HEK293 (cell line): ENCODE measurements around the gene FBXW11.

Experiments
- CTCF ChIA-PET: fragments of 350-600 bp; formaldehyde crosslinking; extraction: SDS; loops from one replicate; lab custom pipeline; 2021; ENCODE audit warnings: antibody characterized with exemption; lab: Yijun Ruan, JAX
- POLR2A ChIA-PET: fragments of 300-600 bp; formaldehyde crosslinking; extraction: SDS; loops from one replicate; lab custom pipeline; 2020; ENCODE audit warnings: antibody characterized with exemption, inconsistent platforms; lab: Yijun Ruan, JAX
- H3K27ac ChIP-seq: fragments of 200-500 bp; sonication (Bioruptor generic); 2 replicates; pipeline ENCODE4 v1.5.1; 2014; ENCODE audit warnings: low read depth, low read length, control low read depth, inconsistent platforms; ENCODE audit errors: extremely low read depth
- H3K36me3 ChIP-seq, 2 experiments: fragments of 200-500 bp in 1 of 2; sonication (Bioruptor generic) in 1 of 2; 1 replicate in 1 of 2; 2 replicates in 1 of 2; pipeline ENCODE4 v1.5.1; 2014 to 2017; ENCODE audit warnings: inconsistent platforms in 2 of 2, low read length in 2 of 2; ENCODE audit not compliant: control insufficient read depth in 2 of 2, insufficient read depth in 1 of 2
- H3K4me1 ChIP-seq: fragments of 200-500 bp; sonication (Bioruptor generic); 2 replicates; pipeline ENCODE4 v1.5.1; 2014; ENCODE audit warnings: mild to moderate bottlenecking, low read length, inconsistent platforms; ENCODE audit not compliant: control insufficient read depth, insufficient read depth
- H3K4me3 ChIP-seq: 2 replicates; pipeline ENCODE4 v1.5.1; 2011; ENCODE audit warnings: low read depth, mild to moderate bottlenecking, control low read depth, low read length, moderate library complexity
- H3K9me3 ChIP-seq: fragments of 200-500 bp; sonication (Bioruptor generic); 2 replicates; pipeline ENCODE4 v1.5.1; 2014; ENCODE audit warnings: low read depth, low read length, inconsistent platforms; ENCODE audit not compliant: control insufficient read depth, insufficient read depth
- EGR2 ChIP-seq: fragments of 450-650 bp; formaldehyde crosslinking; IDR thresholded peaks from 2 replicates; pipeline ENCODE4 v1.5.1; 2016; ENCODE audit warnings: low read depth, missing biosample characterization, missing genetic modification characterization
- HOXA7 ChIP-seq: sonication (generic); formaldehyde crosslinking; IDR thresholded peaks from 2 replicates; pipeline ENCODE4 v1.8.1; 2022; ENCODE audit warnings: missing genetic modification reagents, borderline replicate concordance
- INSM2 ChIP-seq: fragments of 450-650 bp; formaldehyde crosslinking; IDR thresholded peaks from 2 replicates; pipeline ENCODE4 v1.5.1; 2016; ENCODE audit warnings: missing biosample characterization, missing genetic modification characterization
- MEIS1 ChIP-seq: sonication (generic); formaldehyde crosslinking; IDR thresholded peaks from 2 replicates; pipeline ENCODE4 v1.8.1; 2022; ENCODE audit warnings: missing genetic modification reagents, mild to moderate bottlenecking, borderline replicate concordance
- SP7 ChIP-seq: fragments of 450-650 bp; formaldehyde crosslinking; IDR thresholded peaks from 2 replicates; pipeline ENCODE4 v1.5.1; 2016; ENCODE audit warnings: missing biosample characterization, missing genetic modification characterization
- TCF7L2 ChIP-seq: IDR thresholded peaks from 2 replicates; pipeline ENCODE4 v1.6.1; 2011; ENCODE audit warnings: low read depth, mild to moderate bottlenecking, inconsistent platforms, low read length, moderate library complexity, borderline replicate concordance
- TRIM28 ChIP-seq: IDR thresholded peaks from 2 replicates; pipeline ENCODE4 v1.6.1; 2011; ENCODE audit warnings: low read length, control low read depth, borderline replicate concordance
- ZBTB44 ChIP-seq: fragments of 450-650 bp; IDR thresholded peaks from 2 replicates; pipeline ENCODE4 v1.5.1; 2018; ENCODE audit warnings: missing biosample characterization, mild to moderate bottlenecking, missing genetic modification characterization
- ZFHX2 ChIP-seq: fragments of 450-650 bp; formaldehyde crosslinking; conservative IDR thresholded peaks from 2 replicates; pipeline ENCODE4 v1.5.1; 2016; ENCODE audit warnings: missing biosample characterization, missing genetic modification characterization
- ZNF24 ChIP-seq: fragments of 450-650 bp; formaldehyde crosslinking; IDR thresholded peaks from 2 replicates; pipeline ENCODE4 v1.5.1; 2016; ENCODE audit warnings: missing biosample characterization, missing genetic modification characterization
- ZNF248 ChIP-seq: fragments of 450-650 bp; formaldehyde crosslinking; IDR thresholded peaks from 2 replicates; pipeline ENCODE4 v1.5.1; 2017; ENCODE audit warnings: missing biosample characterization, missing genetic modification characterization
- ZNF26 ChIP-seq: fragments of 450-650 bp; formaldehyde crosslinking; IDR thresholded peaks from 2 replicates; pipeline ENCODE4 v1.5.1; 2016; ENCODE audit warnings: missing biosample characterization, missing genetic modification characterization
- ZNF341 ChIP-seq: fragments of 450-650 bp; formaldehyde crosslinking; IDR thresholded peaks from 2 replicates; pipeline ENCODE4; 2016; ENCODE audit warnings: low read depth, missing biosample characterization, missing genetic modification characterization
- ZNF394 ChIP-seq: fragments of 450-650 bp; formaldehyde crosslinking; IDR thresholded peaks from 2 replicates; pipeline ENCODE4 v1.5.1; 2016; ENCODE audit warnings: missing biosample characterization, missing genetic modification characterization, mild to moderate bottlenecking, moderate library complexity, borderline replicate concordance
- ZNF449 ChIP-seq: fragments of 450-650 bp; formaldehyde crosslinking; IDR thresholded peaks from 2 replicates; pipeline ENCODE4 v1.5.1; 2017; ENCODE audit warnings: missing biosample characterization, mild to moderate bottlenecking, missing genetic modification characterization, moderate library complexity
- ZNF521 ChIP-seq: fragments of 450-650 bp; formaldehyde crosslinking; IDR thresholded peaks from 2 replicates; pipeline ENCODE4 v1.5.1; 2017; ENCODE audit warnings: missing biosample characterization, mild to moderate bottlenecking, missing genetic modification characterization
- ZNF548 ChIP-seq: fragments of 450-650 bp; formaldehyde crosslinking; IDR thresholded peaks from 2 replicates; pipeline ENCODE4 v1.5.1; 2016; ENCODE audit warnings: missing biosample characterization, missing genetic modification characterization
- ZNF558 ChIP-seq: fragments of 450-650 bp; formaldehyde crosslinking; IDR thresholded peaks from 2 replicates; pipeline ENCODE4 v1.5.1; 2016; ENCODE audit warnings: missing biosample characterization, missing genetic modification characterization
- ZNF623 ChIP-seq: fragments of 450-650 bp; formaldehyde crosslinking; IDR thresholded peaks from 2 replicates; pipeline ENCODE4 v1.5.1; 2016; ENCODE audit warnings: missing biosample characterization, missing genetic modification characterization
- ZNF664 ChIP-seq: fragments of 450-650 bp; formaldehyde crosslinking; IDR thresholded peaks from 2 replicates; pipeline ENCODE4 v1.5.1; 2016; ENCODE audit warnings: missing biosample characterization, missing genetic modification characterization
- ZNF777 ChIP-seq: fragments of 450-650 bp; formaldehyde crosslinking; IDR thresholded peaks from 2 replicates; pipeline ENCODE4 v1.5.1; 2017; ENCODE audit warnings: missing biosample characterization, missing genetic modification characterization, borderline replicate concordance
- ZNF830 ChIP-seq: fragments of 450-650 bp; IDR thresholded peaks from 2 replicates; pipeline ENCODE4 v1.5.0; 2018; ENCODE audit warnings: missing biosample characterization, missing genetic modification characterization, low read depth, mild to moderate bottlenecking, moderate library complexity

The FBXW11 gene

GRCh38 chr5:171840711-171841522, 165.5 kb downstream of the FBXW11 start:
- Histone ChIP-seq H3K36me3 (no peaks in the 10 kb centered on the region), H3K4me1 (no peaks in the 10 kb centered on the region), H3K27ac (no peak overlapping the region), H3K4me3 (no peak overlapping the region), H3K9me3 (no peaks in the 10 kb centered on the region)
- ChIA-PET CTCF (interaction anchor here (1.0 kb wide), 1 partner anchor 423 kb away, joined by 4 read pairs; no protein-coding TSS in a partner anchor), POLR2A (no interaction called here)
- TF ChIP-seq ZNF664 = no peak
- no peak for TF ChIP-seq ZNF26 (tag by site-specific recombination)
- TF ChIP-seq TCF7L2 = no peak
- no peak for TF ChIP-seq ZNF521 (tag by site-specific recombination)
- TF ChIP-seq TRIM28 = no peak
- no peak for TF ChIP-seq HOXA7 (CRISPR knock-in tag)

- no peaks in the 10 kb centered on the region for H3K4me1 ChIP-seq
- H3K27ac ChIP-seq = no peak overlapping the region
- TF ChIP-seq ZNF394 (tag by site-specific recombination) (no peak), ZNF24 (tag by site-specific recombination) (no peak), ZNF558 (no peak), SP7 (no peak), EGR2 (tag by site-specific recombination) (no peak), ZNF777 (tag by site-specific recombination) (no peak), ZNF341 (no peak), INSM2 (tag by site-specific recombination) (no peak), ZBTB44 (tag by site-specific recombination) (no peak)
- ChIA-PET CTCF (interaction anchor here (0.6 kb wide), 1 partner anchor 491 kb away, joined by 3 read pairs; no protein-coding TSS in a partner anchor), POLR2A (no interaction called here)
- H3K36me3 ChIP-seq = no peaks in the 10 kb centered on the region
- H3K9me3 ChIP-seq = no peaks in the 10 kb centered on the region
- H3K4me3 ChIP-seq = no peak overlapping the region
Measured at GRCh38 chr5:171840066-171840465, 166.4 kb downstream of the FBXW11 start.

- ChIA-PET POLR2A (no interaction called here), CTCF (interaction anchor here (0.9 to 1.5 kb wide), 2 partner anchors 11 to 14 kb away, joined by 3 to 4 read pairs; no protein-coding TSS in a partner anchor)
- H3K36me3 ChIP-seq = no peaks in the 10 kb centered on the region
- TF ChIP-seq ZNF548 (tag by site-specific recombination) = no peak
- TF ChIP-seq ZNF248 (tag by site-specific recombination) = no peak
- TF ChIP-seq HOXA7 (CRISPR knock-in tag) = no peak
- TF ChIP-seq ZNF449 (tag by site-specific recombination) = no peak
- no peak for TF ChIP-seq MEIS1 (CRISPR knock-in tag)
- no peak for TF ChIP-seq ZNF830 (tag by site-specific recombination)
- TF ChIP-seq ZNF623 (tag by site-specific recombination) = no peak
- no peak for TF ChIP-seq ZFHX2 (tag by site-specific recombination)
Measured at GRCh38 chr5:171839112-171839511, 167.3 kb downstream of the FBXW11 start.

More at GRCh38 chr5:171839112-171839511, 167.3 kb downstream of the FBXW11 start:
- no peaks in the 10 kb centered on the region for H3K4me1 ChIP-seq
- H3K27ac ChIP-seq = no peak overlapping the region
- H3K4me3 ChIP-seq = no peak overlapping the region
- H3K9me3 ChIP-seq = no peaks in the 10 kb centered on the region
